Measurements from ENCODE around the gene HSPA6. TPM values are rescaled to one million over a fixed set of nuclear protein-coding genes. Genes with fewer than 3 reads are reported as not detected.
"Not testable (repeated sequence)": the region's sequence is repeated elsewhere in the genome, so short reads cannot be mapped to it uniquely, and the experiment has no call there.

HSPA6 gene
- total RNA-seq (2014; rRNA removed; shearing (Covaris generic)) = 1.5 and 1.9 TPM in 2 replicates
- 0.34 and 1.2 TPM in 2 replicates for polyA plus RNA-seq (2015; cell fraction: cytosol; rRNA removed)
- 0.57 and 0.67 TPM in 2 replicates for polyA plus RNA-seq (2015; cell fraction: nucleus; rRNA removed)

DNA sequence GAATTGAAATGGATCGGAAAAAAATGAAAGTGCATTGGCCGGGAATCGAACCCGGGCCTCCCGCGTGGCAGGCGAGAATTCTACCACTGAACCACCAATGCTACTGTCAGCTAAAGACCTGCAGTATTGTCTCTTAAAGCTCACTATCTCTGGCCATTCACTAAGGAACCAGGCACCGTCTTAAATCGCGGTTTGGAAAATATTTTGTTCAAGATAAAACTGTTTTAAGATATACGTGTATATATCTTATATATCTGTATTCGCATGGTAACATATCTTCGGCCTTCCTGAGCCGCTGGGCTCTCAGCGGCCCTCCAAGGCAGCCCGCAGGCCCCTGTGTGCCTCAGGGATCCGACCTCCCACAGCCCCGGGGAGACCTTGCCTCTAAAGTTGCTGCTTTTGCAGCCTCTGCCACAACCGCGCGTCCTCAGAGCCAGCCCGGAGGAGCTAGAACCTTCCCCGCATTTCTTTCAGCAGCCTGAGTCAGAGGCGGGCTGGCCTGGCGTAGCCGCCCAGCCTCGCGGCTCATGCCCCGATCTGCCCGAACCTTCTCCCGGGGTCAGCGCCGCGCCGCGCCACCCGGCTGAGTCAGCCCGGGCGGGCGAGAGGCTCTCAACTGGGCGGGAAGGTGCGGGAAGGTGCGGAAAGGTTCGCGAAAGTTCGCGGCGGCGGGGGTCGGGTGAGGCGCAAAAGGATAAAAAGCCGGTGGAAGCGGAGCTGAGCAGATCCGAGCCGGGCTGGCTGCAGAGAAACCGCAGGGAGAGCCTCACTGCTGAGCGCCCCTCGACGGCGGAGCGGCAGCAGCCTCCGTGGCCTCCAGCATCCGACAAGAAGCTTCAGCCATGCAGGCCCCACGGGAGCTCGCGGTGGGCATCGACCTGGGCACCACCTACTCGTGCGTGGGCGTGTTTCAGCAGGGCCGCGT, at the start of gene HSPA6:
HSPA6 (plus strand) TSS at position 724 of the 925 bp plus-strand sequence; CDS start at position 843, 119 bp downstream.
- DNase-seq (ENCODE audit: low read depth) = peak; percentile 84

DNA sequence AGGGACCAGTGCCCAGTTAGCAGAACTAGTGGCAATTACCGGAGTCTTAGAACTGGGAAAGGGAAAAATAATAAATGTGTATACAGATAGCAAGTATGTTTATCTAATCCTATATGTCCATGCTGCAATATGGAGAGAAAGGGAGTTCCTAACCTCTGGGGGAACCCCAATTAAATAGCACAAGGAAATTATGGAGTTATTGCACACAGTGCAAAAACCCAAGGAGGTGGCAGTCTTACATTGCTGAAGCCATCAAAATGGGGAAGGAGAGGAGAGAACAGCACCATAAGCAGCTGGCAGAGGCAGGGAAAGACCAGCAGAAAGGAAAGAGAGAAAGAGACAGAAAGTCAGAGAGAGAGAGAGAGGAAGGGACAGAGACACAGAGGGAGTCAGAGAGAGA, 46.6 kb upstream of the HSPA6 start:
- not testable (repeated sequence) for DNase-seq (ENCODE audit: low read depth)

DNA sequence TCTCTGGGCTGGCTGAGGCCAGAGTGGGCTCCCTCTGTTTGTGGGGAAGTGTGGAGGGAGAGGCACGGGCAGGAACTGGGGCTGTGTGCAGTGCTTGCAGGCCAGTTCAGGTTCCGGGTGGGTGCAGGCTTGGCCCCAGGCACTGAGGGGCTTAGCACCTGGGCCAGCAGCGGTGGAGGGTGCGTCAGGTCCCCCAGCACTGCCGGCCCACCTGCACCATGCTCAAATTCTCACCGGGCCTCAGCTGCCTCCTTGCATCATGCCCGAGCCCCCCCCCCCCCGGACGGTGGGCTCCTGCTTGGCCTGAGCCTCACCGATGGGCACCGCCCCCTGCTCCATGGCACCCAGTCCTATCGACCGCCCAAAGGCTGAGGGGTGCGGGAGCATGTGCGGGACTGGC, 45.4 kb upstream of the HSPA6 start:
- DNase-seq (ENCODE audit: low read depth) = no peak

DNA sequence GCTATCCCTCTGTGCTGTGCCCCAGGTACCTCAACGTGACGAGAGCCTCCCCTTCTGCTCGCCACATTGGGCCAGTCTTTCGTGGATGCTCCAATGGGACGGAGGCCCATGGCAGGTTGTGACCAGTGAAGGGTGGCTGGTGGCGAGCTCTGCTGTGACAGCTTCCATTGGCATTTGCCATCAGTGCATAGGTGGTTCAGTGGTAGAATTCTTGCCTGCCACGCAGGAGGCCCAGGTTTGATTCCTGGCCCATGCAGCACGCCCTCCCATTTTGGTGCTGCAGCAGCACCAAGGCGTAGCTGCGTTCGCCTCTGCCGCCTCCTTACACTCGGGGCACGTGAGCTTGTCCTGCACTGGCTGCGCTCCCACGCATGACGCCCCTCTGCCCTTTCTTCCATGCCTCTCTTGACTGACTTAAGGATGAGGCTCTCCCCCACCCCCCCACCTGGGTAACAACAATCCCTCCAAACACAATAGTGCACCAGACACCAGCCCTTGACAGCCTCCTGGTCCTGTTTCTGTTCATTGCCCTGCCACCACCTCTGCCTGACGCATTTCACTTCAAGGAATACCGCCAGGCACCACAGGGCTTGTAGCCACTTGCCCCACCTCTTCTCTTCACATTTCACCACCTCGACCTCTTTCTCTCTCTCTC, 43.8 kb upstream of the HSPA6 start:
- peak; percentile 79 for DNase-seq (ENCODE audit: low read depth)

DNA sequence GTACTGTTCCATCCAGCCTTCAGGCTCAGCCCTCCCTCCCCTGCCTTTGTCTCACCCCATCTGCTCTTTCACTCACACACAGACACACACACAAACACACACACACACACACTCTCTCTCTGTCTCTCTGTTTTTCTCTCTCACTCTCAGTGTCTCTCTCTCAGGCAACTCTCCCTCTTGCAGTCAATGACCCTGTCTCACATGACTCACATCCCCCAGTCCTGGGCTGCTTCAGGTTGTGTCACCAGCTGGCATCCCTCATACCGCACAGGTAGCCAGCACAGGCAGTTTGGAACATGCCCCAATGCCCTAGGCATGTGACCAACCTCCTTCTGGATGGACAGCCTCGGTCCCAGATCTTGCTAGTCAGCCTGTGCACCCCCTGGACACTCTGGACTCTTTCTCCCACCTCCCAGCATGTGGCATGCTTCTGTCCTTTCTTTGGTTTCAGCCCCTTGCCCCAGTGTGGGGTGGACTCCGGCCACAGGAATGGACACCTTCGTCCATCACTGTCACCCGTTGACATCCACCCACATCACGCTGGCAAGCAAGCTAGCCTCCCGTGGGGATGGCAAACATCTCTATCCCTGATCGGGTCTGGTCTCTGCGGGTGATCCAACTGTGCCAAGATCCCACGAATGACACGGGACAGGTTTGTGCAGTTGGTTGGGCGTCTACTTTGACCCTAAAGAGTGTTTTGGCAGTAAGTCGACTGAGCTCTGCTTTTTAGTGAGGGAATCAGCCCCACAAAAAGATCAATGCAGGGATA, 42.5 kb upstream of the HSPA6 start:
- no peak for DNase-seq (ENCODE audit: low read depth)

DNA sequence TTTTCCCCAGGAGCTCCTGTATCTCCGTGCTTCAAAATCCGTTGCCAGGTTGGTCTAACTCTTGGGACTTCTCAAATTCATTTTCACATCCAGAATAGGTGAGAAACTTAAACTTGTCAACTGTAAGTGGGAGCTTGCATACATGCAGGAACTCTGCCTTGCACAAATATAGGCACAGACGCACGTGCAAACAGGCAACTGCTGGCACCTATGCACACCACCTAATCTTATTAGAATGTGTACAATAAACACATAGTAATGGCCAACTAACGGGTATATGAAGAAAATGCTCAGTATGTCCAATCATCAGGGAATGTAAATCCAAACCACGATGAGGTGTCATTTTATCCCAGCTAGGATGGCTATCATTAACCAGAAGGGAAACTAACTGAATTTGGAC, 41.7 kb upstream of the HSPA6 start:
- no peak for DNase-seq (ENCODE audit: low read depth)

DNA sequence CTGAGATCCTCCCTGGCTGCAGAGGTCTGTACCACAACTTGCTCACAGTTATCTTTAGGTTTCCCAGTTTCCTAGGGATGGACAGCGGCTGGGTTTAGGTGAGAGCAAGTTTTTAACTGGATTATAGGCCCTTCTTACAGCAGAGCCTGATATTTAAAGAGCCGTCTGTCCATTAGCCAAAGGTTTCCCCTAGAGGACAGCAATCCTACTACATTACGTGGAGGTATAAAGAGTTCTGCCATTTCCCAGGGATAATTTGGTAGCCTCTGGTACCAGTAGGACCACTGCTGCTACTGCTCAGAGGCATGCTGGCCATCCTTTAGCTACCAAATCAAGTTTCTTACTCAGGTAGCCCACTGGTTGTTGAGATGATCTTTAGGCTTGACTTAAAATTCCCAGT, 41.0 kb upstream of the HSPA6 start:
- no peak for DNase-seq (ENCODE audit: low read depth)

DNA sequence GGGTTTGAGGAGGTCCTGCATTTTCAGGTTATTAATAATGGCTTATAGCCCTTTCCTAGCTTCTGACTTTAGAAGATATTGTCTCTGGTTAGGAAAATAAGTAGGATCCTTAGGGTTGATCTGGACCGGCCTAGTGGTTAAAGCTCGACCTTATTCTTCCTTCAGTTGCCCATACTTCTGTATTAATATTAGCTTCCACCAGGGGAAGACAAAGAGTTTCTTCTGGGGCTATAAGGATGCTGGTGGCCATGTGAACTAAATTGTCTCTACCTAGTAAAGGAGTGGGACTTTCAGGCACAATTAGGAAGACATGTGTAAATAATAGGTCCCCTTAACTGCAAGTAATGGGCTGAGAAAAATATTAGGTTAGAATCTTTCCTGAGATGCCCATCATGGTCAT, 39.7 kb upstream of the HSPA6 start:
- DNase-seq (ENCODE audit: low read depth) = peak; percentile 15

DNA sequence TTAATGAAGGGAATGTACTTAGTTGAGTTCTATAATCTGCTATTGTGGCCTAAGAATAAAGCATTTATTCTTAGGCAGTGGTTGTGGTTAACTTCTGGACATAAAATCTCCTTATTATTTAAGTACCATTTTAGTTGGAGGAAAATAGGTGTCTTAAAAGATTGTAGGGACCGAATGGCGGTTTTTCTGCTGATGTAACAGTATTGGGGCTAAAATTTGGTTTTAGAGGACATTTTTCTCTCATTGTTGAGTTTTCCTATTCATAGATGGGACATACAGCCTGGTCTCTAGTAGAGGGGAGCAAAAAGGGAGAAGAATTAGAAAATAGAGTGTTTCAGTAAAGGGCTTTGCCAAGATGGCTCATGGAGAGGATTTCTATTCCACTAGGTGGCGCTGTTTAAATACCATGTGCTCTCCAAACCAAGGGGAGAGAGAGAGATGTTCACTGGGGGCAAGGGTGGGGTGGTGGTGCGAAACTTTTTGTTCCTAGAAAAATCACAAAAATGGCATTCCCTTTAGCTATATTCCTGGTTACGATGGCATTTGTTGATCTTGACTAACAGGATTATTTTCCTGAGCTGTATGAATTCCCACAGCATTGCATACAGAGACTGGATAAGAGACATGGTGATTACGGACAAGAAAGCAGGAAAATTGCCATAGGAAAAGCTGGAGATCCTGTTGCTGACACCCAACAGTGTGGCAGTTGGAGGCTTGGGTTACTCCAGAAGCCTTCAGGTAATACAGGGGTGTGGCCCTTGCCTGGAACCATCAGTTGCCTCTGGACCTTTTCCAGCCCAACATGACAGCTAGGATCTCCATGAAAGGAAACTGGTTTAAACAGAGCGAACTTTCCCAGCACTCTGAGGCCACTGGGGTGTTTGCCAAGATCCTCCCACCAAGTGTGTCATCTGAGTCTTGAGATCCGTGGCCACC, 37.3 kb upstream of the HSPA6 start:
- peak; percentile 56 for DNase-seq (ENCODE audit: low read depth)

DNA sequence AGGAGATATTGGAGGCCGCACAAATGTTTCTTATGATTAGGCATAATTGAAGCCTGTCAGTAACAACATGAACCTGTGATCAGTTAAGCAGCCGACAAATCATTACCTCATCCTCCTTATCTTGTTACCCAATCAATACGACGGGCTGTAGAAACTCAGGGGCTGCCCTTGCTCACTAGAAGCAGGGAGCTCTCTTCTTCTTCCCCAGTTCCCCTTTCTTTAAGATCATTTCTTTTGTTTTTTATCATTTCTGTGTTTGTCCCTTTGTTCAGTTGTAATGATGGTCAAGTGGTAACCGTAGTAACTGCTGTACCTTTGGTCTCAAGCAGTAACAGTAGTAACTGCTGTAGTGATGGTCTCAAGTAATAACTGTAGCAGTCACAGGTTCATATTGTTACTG, 32.9 kb upstream of the HSPA6 start:
- no peak for DNase-seq (ENCODE audit: low read depth)

DNA sequence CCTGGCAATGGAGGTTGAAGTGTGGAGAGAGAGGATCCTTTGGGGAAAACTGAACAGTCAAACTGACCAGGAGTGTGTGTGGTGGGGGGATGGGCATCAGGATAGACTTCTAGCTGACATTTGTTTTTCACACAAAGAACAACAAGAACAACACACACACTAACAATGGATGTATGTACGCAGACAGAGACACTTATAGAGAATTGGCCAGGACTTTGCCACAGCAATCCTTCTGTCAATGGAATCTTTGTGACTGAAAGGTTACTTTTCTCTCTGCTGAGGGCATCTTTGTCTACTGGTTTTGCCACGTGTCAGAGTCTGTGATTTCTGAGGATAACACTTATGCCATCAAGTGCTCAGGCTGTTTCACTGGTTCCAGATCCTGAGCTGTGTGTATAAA, 31.5 kb upstream of the HSPA6 start:
- DNase-seq (ENCODE audit: low read depth) = no peak

DNA sequence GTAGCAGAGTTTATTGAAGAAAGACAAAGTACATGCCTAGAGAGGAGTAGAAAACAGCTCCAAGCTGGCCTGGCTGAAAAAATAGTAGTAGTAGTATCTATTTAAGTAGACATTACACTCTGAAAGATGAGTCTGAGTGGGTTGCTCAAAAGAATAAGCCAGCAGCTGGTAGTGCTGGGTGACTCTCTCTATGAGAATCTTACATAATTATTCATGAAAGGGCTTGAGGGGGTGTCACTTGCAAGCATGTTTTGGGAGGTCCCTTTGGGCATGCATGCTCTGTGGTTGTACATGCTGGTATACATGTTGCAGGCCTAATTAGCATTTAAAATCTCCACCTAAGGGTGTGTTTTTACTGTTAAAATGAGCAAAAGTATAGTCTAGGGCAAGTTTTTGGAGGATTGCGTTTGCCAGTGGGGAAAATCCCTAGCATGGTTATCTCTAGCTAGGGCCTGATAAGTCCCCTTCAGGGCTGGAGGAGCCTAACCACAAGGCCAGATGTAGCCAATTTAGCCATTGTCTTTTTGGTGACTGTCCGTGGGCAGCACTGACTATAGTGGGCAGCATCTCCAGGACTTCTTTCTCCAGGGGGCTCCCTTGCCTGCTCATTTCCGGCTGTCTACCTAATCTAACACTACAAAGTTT, 30.1 kb upstream of the HSPA6 start:
- DNase-seq (ENCODE audit: low read depth) = no peak

DNA sequence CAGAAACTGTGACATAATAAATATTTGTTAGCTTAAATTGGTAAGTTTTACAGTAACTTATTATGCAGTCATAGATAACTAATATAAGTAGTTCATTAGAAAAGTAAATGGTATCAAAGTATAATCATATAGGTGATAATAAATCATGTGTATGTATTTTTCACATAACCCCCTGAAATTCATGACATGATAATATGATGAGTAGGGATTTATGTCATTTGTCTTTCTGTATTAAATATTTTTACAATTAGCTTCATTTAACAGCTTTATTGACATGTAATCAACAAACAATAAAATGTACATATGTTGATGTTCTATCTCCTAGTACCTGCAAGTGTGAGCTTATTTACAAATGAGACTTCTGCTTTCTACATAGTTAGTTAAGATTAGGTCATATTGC, 28.9 kb upstream of the HSPA6 start:
- no peak for DNase-seq (ENCODE audit: low read depth)

DNA sequence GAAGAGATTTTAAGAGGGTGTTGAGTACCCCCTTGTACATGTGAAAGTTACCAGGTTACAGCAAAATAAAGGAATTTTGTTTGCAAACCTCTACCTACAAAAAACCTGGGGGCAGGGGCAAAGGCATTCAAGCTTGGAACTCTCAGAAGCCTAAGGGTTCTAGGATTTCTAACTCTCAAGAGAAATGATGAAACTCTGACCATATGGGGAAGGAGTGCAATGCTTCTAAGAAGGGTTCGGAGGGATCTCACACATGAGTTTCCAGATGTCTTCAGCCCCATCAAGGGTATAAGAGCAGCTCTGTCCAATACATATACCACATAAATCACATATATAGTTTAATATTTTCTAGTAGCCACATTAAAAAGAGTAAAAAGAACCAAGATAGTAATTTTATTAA, 26.4 kb upstream of the HSPA6 start:
- no peak for DNase-seq (ENCODE audit: low read depth)

DNA sequence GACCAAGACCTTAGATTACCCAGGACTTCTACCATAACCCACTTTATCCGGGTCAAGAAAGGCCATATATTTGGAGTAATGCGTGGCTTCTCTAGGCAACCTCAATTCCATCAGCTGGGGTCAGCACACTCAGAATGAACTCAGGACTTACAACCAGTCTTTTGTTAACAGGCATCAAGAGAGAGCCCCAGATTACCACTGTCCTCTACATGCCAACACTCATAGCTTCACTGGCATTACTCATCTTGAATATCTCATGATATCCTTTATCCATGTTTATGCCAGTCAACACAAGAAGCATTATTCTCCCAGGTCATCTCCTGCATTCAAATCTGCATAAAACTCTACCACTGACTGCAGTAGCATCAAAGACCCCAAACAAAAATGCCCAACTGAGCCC, 25.7 kb upstream of the HSPA6 start:
- DNase-seq (ENCODE audit: low read depth) = peak; percentile 32

DNA sequence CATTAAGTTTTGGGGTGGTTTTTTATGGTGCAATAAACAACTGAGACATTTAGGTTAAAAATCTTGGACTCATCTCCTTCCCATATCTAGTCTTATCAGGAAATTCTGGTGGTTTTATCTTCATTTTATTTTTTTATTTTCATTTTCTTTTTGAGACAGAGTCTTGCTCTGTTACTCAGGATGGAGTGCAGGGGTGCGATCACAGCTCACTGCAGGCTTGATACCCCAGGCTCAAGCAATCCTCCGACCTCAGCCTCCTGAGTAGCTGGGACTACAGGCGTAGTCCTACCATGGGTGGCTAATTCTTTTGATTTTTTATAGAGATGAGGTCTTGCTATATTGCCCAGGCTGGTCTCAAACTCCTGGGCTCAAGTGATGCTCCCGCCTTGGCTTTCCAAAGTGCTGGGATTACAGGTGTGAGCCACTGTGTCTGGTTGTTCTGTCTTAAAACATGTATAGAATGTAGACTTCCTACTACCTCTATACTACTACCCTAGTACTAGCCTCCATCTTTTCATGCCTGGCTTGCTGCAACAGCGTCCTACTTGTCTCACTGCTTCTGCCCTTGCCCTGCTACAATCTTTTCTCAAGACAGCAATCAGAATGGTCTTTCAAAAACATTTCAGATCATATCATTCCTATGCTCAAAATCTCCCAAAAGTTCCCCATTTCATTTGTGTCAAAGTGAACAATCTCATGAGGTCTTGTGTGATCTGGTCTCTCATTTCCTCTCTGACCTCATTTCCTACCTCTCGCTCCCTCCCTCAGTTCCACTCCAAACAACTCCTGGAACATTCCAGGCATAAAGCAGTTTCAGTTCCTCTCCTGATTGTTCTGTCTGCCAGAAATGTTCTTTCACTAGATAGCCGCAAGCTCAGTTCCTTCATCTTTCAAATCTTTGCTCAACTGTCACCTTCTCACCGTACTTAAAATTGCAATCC, 25.0 kb upstream of the HSPA6 start:
- peak; percentile 22 for DNase-seq (ENCODE audit: low read depth)

DNA sequence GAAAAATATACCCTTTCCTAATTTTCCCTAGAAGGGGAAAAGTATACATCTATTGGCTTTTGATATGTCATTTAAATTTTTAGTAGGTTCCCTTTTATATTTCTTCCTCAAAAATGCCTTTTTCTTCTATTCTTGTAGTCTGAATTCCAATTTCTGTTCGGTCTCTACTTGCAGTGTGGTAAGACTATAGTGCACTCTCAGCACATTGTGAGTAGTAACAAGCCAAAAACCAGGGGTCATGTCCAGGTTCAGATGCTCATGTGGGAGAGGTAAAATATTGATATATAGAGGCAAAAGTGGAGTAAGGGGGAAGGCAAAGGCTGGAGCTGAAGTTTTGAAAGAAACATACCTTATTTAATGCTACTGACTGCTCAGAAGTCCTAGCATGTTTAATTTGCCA, 23.1 kb upstream of the HSPA6 start:
- DNase-seq (ENCODE audit: low read depth) = no peak

DNA sequence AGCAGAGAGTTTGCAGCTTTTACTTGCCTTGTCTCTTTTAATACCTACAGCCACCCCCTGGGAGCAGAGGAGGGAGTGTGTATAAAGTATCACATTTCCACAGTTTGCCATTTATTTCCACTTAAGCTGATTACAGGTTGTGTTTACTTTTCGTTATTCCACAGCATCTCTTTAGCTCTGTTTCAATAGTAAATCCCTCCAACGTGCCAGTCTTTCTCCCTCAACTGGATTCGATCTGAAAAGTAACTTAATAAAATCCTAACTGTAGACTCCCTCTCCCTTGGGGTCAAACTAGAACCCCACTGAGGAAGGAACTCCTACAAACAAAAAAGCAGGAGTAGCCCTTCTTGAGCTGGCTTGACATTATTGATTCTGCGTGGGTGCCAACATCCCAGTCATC, 22.2 kb upstream of the HSPA6 start:
- DNase-seq (ENCODE audit: low read depth) = no peak
